NCI-H1417 treated with DMSO at 0.1 percent for 48 hours (cell line): ENCODE measurements around the gene FHAD1.

Source experiments
- DNase-seq: peaks from one replicate; lab custom pipeline; 2025; lab: John Stamatoyannopoulos, UW

FHAD1 gene

GRCh38 chr1:15248216-15248615 lies 1.2 kb downstream of the FHAD1 start:
- DNase-seq = no peak

GRCh38 chr1:15249081-15249480 lies 2.1 kb downstream of the FHAD1 start:
- DNase-seq = no peak

GRCh38 chr1:15251857-15252835 lies 5.1 kb downstream of the FHAD1 start:
- no peak for DNase-seq

- DNase-seq = no peak
Observed at GRCh38 chr1:15254559-15254958, 7.5 kb downstream of the FHAD1 start.

GRCh38 chr1:15255582-15256149 lies 8.6 kb downstream of the FHAD1 start:
- no peak for DNase-seq

- DNase-seq = no peak
Observed at GRCh38 chr1:15256584-15256983, 9.6 kb downstream of the FHAD1 start.

GRCh38 chr1:15257309-15257708 lies 10.3 kb downstream of the FHAD1 start:
- no peak for DNase-seq

GRCh38 chr1:15258833-15259621 lies 12.0 kb downstream of the FHAD1 start:
- DNase-seq = no peak

GRCh38 chr1:15259622-15260007 lies 12.6 kb downstream of the FHAD1 start:
- DNase-seq = no peak

GRCh38 chr1:15260418-15261154 lies 13.6 kb downstream of the FHAD1 start:
- DNase-seq = no peak

- DNase-seq = no peak
Observed at GRCh38 chr1:15261155-15262002, 14.4 kb downstream of the FHAD1 start.

GRCh38 chr1:15262003-15262377 lies 15.0 kb downstream of the FHAD1 start:
- no peak for DNase-seq

GRCh38 chr1:15262706-15263105 lies 15.7 kb downstream of the FHAD1 start:
- DNase-seq = no peak

GRCh38 chr1:15264769-15265168 lies 17.7 kb downstream of the FHAD1 start:
- no peak for DNase-seq

- DNase-seq = no peak
Observed at GRCh38 chr1:15271196-15271595, 24.2 kb downstream of the FHAD1 start.

- DNase-seq = no peak
Observed at GRCh38 chr1:15272009-15272781, 25.2 kb downstream of the FHAD1 start.

- DNase-seq = no peak
Observed at GRCh38 chr1:15272782-15273127, 25.7 kb downstream of the FHAD1 start.

GRCh38 chr1:15273274-15273673 lies 26.3 kb downstream of the FHAD1 start:
- DNase-seq = no peak

- DNase-seq = no peak
Observed at GRCh38 chr1:15275921-15276683, 29.1 kb downstream of the FHAD1 start.
